CD4-positive, alpha-beta T cell treated with Interleukin-4 for 1 hour (primary cell): ENCODE data around the gene BCL3.

Source experiments
- DNase-seq, 2 donors: peaks; one replicate each; pipeline ENCODE4 v3.0.0-alpha.2; 2020 to 2022

BCL3 gene

DNA sequence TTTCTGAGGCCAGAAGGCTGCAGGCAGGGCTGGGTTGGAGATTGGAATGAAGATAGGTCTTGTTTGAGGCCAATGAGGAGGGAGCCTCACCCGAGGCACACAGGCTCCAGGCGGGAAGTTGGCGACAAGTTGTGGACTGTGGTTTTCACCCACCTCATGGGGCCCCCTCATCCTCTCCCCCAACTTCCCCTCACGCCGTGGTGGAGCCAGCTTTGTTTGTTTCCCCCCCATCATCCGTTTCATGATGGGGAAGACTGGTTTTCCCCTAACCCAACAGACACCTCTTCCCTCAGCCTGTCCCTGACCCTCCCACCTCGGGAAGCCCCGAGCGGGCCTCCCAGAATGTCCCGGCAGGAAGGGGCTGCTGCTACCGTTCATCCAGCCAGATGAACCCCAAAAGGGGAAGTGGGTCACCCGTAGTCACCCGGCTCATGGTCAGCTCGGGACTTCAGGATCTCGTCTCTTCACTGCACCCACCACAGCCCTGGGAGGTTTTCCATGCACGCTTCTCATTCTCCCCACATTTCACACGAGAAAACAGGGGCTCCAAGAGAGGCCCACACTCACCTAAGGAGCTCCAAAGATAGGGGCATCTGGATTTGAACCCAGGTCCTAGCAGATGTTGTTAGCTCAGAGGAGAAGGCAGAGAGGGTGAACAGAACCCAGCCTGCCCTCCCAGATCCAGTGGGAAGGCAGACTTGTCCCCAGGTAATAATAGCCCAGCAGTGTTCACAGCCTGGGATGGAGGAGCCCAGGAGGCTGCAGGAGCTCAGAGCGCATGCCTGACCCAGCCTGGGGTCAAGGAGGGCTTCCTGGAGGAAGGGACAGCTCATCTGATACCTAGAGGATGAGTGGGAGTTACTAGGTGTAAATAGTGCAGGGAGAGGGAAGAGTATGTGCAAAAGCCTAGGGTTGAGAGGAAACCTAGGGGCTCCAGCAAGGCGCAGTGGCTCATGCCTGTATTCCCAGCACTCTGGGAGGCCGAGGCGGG, 26.1 kb upstream of the BCL3 start:
- peak in 1 of 2 donors; percentile 46 for DNase-seq

- no peak for DNase-seq
Measured at GRCh38 chr19:44723299-44723951, 25.1 kb upstream of the BCL3 start.

DNA sequence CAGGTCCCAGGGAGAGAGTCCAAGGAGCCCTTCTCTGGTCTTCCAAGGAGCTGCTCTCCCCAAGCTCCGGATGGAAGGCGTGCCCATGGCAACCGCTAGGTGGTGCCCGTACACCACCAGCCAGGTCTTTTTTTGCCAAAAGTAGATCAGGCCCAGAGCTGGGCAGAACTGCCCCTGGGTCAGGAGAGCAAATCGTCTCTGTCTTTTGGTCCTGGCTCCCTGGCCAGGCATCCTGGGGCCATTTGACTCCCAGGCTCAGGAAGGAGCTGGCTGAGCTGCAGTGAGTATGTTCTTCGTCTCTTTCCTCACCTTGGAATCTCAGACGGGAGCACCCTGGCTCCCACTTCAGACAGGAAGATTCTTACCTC, 24.6 kb upstream of the BCL3 start:
- peak; percentile 85 for DNase-seq

DNA sequence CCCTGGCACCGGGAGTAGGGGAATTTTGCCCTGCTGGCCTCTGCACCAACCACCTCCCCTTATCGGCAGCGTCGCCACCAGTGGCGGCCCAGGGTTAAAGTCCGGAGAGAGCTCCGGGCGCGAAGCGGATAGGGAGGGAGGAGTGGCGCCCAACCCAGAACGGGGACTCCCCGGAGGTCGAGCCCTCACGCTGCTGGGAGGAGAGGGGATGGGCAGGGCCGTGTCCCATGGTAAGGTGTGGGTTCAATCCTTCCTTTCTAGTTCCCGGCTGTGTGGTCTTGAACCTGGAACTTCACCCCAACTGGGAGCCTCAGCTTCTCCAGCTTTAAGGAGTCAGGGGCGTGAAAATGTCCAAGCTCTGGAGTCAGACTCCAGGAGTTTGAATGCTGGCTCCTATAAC, 23.3 kb upstream of the BCL3 start:
- no peak for DNase-seq

DNA sequence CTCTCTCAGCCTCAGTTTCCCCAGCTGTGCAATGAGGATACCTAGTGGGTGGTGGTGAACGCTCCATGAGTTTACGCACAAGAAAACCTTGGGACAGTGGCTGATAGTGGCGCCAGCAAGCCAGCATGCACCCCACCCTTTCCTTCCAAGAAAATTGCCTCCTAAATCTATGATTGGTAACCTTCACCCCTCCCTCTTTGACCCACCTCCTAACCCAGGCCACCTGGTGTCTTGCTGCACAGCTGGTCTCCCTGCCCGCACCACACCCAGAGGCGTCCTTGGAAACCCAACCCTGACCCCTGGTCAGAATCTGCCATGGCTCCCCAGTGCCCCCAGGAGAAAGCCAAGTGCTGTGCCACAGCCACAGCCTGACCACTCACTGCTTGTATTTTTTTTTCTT, 22.8 kb upstream of the BCL3 start:
- DNase-seq = no peak

- DNase-seq = no peak
Measured at GRCh38 chr19:44726465-44726864, 22.0 kb upstream of the BCL3 start.

DNA sequence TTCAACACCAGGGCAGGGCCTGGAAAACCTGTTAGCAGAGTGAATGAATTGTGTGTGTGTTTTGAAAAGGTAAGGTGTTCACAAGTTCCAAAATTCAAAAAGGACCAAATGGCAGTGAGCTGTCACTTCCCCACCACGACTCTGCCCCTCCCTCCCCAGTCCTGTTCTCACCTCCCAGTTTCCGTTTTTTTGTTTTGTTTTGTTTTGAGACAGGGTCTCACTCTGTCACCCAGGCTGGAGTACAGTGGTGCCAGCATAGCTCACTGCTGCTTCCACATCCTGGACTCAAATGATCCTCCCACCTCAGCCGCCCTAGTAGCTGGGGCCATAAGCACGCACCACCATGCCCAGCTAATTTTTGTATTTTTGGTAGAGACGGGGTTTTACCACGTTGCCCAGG, 20.3 kb upstream of the BCL3 start:
- no peak for DNase-seq

GRCh38 chr19:44729516-44730033, 18.9 kb upstream of the BCL3 start:
- no peak for DNase-seq

- no peak for DNase-seq
Measured at GRCh38 chr19:44731081-44731480, 17.4 kb upstream of the BCL3 start.

- no peak for DNase-seq
Measured at GRCh38 chr19:44731622-44732021, 16.9 kb upstream of the BCL3 start.

- DNase-seq = no peak
Measured at GRCh38 chr19:44732235-44733014, 16.1 kb upstream of the BCL3 start.

DNA sequence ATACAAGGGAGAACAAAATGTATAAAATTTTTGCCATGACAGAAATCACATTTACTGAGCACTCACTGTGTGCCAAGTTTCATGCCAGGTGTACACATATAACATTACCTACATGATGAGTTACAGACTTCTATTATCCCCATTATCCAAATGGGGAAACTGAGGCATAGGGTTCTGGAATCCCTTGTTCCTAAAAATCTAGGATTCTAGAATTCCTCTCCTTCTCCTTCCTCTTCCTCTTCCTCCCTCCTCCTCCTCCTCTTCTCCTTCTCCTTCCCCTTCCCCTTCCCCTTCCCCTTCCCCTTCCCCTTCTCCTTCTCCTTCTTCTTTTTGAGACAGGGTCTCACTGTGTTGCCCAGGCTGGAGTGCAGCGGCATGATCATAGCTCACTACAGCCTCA, 14.2 kb upstream of the BCL3 start:
- no peak for DNase-seq

- DNase-seq = no peak
Measured at GRCh38 chr19:44735011-44735410, 13.5 kb upstream of the BCL3 start.

- DNase-seq = no peak
Measured at GRCh38 chr19:44737238-44738071, 11.1 kb upstream of the BCL3 start.

GRCh38 chr19:44738136-44738535, 10.4 kb upstream of the BCL3 start:
- no peak for DNase-seq

DNA sequence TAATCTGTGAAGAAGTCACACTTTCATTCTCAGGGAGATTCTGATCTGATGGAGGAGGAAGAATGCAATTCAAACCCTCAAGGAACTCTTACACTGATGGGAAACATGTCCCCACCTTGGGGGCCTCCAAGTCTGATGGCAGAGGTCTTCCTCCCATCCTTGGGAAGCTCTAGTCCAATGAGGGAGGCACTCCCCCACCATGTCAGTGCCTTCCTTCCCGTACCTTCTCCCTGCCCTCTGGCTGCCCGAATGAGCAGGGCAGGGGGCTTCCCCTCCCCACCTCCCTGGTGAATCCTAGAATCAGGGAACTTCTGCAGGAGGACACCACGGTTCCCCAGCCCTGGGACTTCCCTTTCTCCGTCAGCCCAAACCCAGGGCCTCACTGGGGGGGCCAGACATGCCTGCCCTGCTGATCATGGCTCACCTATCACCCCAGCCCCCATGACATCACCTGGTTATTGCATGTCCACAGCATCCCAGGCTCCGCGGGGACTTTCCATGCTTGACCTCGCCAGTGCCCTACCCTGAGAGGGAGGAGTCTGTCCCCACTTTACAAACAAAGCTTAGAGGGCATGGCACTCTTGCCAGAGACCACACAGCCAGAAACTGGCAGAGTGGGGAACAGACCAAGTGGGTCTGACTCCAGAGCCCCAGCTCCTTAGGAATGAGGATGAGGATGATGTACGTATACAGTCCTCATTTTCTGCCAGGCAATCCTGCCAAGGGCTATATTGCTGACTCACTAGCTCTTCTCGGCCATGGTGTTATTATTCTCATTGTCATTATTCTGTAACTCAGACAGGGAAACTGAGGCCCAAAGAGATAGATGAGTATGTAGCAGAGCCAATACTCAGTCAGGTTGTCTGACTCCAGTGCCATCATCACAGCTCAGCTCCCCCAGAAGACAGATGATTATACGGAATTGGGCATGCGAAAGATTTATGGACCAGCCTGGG, 9.6 kb upstream of the BCL3 start:
- peak in 1 of 2 donors; percentile 65 for DNase-seq

- no peak for DNase-seq
Measured at GRCh38 chr19:44740351-44740824, 8.1 kb upstream of the BCL3 start.

DNA sequence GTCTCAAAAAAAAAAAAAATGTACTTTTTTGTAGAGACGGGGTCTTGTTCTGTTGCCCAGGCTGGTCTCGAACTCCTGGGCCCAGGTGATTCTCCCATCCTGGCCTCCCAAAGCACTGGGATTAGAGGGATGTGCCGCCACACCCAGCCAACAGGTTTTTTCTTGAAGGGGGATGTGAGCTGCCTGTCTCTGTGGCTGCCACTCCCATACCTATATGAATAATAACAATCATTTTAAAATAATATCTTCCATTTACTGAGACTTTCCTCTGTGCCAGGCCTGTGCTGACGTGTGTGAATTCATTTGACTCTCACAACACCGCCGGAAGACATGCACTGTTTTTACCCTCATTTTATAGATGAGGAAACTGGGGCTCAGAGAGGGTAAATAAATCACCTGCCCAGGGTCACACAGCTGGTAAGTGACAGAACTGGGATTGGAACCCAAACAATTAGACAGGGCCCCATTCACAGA, 7.2 kb upstream of the BCL3 start:
- no peak for DNase-seq

DNA sequence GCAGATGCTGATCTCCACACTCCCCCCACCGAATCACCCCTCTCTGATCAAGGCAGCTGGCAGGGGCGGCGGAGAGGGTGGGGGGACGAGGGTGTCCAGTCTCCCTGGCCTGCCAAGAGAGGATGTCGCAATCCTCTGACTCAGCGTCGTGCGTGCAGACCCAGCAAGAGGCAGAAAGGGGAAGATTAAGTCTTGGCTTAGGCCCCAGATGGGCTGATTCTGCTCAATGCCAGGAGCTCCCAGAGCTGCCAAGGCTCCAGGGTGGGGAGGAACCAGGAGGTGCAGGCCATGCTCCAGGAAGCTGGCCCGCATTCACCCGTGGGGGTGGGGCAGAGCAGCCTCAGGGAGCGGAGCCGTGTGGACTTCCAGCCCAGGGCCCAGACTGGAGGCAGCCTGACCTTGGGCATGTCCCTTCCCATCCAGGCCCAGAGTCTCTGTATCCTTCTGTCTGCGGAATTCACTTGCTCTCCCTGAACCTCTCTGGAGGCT, 6.6 kb upstream of the BCL3 start:
- DNase-seq = peak in 1 of 2 donors; percentile 84

DNA sequence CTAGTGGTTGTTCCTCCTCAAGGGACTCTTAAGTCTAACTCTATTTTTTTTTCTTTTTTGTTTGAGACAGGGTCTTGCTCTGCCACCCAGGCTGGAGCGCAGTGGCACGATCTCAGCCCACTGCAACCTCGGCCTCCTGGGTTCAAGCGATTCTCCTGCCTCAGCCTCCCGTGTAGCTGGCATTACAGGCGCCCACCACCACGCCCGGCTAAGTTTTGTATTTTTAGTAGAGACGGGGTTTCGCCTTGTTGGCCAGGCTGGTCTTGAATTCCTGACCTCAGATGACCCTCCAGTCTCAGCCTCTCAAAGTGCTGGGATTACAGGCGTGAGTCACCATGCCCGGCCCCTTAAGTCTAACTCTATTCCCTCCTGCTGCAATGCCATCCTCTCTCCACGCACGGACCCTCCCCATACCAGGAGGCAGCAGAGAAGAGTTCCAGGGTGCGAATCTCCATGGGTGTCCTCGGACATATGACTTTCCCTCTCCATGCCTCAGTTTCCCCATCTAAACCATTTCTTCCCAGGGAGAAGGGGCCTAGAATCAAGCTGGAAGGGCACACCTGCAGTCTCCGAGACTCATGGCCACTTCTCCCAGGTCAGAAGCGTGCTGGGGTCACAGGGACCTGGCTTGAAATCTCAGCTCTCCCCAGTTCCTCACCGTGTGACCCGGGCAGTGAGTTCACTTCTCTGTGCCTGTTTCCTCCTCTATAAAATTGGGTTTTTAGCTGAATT, 6.0 kb upstream of the BCL3 start:
- DNase-seq = no peak
